Astrocyte of the cerebellum (primary cell): Measurements from ENCODE around the gene CROT.

Source experiments
- DNase-seq: peaks from one replicate; pipeline ENCODE4 v3.0.0-alpha.2; 2011; ENCODE audit warnings: low read depth
- H3K4me3 ChIP-seq: 2 replicates; pipeline ENCODE4 v1.5.1; 2011; ENCODE audit warnings: mild to moderate bottlenecking, low read depth, low read length, moderate library complexity
- CTCF ChIP-seq: IDR thresholded peaks from 2 replicates; pipeline ENCODE4 v1.5.1; 2012; ENCODE audit warnings: low read length, low read depth, moderate library complexity, mild to moderate bottlenecking; ENCODE audit errors: missing control alignments
- in situ Hi-C: cut with HindIII; loops from 2 replicates; pipeline ENCODE4 v1.10.0; 2017; ENCODE audit warnings: low sequenced_read_pairs

Gene CROT

GRCh38 chr7:87328281-87328680 is 17.2 kb upstream of the CROT start:
- in situ Hi-C loops: no loop called here
- no peak for DNase-seq
- no peak for TF ChIP-seq CTCF
- H3K4me3 ChIP-seq: no peak overlapping the region

GRCh38 chr7:87330316-87330715 is 15.1 kb upstream of the CROT start:
- DNase-seq: no peak
- in situ Hi-C loops: no loop called here
- no peak overlapping the region for H3K4me3 ChIP-seq
- no peak for TF ChIP-seq CTCF

GRCh38 chr7:87330942-87331341 is 14.5 kb upstream of the CROT start:
- no peak for DNase-seq
- no peak overlapping the region for H3K4me3 ChIP-seq
- in situ Hi-C loops: no loop called here
- TF ChIP-seq CTCF: no peak

GRCh38 chr7:87331687-87332252 is 13.7 kb upstream of the CROT start:
- in situ Hi-C loops: no loop called here
- TF ChIP-seq CTCF: no peak
- no peak for DNase-seq
- no peak overlapping the region for H3K4me3 ChIP-seq

- DNase-seq: no peak
- in situ Hi-C loops: no loop called here
- TF ChIP-seq CTCF: no peak
- H3K4me3 ChIP-seq: no peak overlapping the region
Measured at GRCh38 chr7:87332321-87332720, 13.1 kb upstream of the CROT start.

GRCh38 chr7:87336136-87336535 is 9.3 kb upstream of the CROT start:
- TF ChIP-seq CTCF: no peak
- in situ Hi-C loops: no loop called here
- no peak for DNase-seq
- H3K4me3 ChIP-seq: no peak overlapping the region

- H3K4me3 ChIP-seq: no peak overlapping the region
- in situ Hi-C loops: no loop called here
- DNase-seq: no peak
- TF ChIP-seq CTCF: no peak
Measured at GRCh38 chr7:87337331-87337730, 8.1 kb upstream of the CROT start.
